ENCODE results near the gene BDKRB2.

GRCh38 chr14:96202441-96203094, 2.1 kb upstream of the BDKRB2 start:
- TF ChIP-seq CTCF (IDR thresholded peaks at IDR 0.05) (no peak), EP300 (IDR thresholded peaks at IDR 0.05) (no peak)
